ENCODE measurements around the gene FUS.

Gene FUS

DNA sequence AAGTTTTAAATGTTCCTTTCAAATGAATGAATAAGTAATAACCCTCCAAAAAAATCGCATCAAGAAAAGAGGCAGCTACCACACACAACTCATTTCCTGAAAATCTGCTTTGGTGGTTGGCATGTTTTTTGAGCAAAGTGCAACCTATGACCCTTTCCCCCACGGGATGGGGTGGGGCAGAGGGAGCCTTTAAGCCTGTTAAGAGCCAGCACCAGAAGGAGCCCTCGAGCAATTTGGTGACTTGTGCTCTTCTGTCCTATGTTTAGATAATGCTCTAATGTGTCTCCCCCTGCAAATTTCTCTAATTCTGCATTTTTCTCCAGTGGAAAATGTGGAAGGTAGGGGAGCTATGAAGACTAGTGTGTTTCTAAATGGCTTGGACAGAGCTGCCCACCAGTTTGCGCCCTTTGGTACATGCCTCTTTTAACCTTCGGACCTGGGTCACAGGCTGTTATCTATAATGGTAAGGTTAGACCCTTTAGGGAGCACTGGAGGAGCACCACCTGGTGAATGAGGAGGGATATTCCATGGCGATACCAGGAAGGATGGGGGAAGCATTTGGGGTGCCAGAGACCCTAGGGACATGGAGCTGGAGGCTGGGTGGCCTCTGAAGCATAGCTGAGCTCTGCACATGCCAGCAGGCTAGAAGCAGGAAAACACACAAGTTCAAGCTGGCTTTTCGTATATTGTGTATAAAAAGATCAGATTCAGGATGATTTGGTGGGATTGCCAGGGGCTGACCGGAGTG, 21.1 kb downstream of the FUS start:
- peak overlapping the region; percentile 77 for H3K4me3 ChIP-seq (ENCODE audit: low read depth, low read length)
- TF ChIP-seq, protein P1, sequence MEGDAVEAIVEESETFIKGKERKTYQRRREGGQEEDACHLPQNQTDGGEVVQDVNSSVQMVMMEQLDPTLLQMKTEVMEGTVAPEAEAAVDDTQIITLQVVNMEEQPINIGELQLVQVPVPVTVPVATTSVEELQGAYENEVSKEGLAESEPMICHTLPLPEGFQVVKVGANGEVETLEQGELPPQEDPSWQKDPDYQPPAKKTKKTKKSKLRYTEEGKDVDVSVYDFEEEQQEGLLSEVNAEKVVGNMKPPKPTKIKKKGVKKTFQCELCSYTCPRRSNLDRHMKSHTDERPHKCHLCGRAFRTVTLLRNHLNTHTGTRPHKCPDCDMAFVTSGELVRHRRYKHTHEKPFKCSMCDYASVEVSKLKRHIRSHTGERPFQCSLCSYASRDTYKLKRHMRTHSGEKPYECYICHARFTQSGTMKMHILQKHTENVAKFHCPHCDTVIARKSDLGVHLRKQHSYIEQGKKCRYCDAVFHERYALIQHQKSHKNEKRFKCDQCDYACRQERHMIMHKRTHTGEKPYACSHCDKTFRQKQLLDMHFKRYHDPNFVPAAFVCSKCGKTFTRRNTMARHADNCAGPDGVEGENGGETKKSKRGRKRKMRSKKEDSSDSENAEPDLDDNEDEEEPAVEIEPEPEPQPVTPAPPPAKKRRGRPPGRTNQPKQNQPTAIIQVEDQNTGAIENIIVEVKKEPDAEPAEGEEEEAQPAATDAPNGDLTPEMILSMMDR (IDR thresholded peaks at IDR 0.05; ENCODE audit: insufficient read depth, low read depth, low read length, missing control alignments) = peak; percentile 19
- peak; percentile 53 for DNase-seq (ENCODE audit: low read depth)

DNA sequence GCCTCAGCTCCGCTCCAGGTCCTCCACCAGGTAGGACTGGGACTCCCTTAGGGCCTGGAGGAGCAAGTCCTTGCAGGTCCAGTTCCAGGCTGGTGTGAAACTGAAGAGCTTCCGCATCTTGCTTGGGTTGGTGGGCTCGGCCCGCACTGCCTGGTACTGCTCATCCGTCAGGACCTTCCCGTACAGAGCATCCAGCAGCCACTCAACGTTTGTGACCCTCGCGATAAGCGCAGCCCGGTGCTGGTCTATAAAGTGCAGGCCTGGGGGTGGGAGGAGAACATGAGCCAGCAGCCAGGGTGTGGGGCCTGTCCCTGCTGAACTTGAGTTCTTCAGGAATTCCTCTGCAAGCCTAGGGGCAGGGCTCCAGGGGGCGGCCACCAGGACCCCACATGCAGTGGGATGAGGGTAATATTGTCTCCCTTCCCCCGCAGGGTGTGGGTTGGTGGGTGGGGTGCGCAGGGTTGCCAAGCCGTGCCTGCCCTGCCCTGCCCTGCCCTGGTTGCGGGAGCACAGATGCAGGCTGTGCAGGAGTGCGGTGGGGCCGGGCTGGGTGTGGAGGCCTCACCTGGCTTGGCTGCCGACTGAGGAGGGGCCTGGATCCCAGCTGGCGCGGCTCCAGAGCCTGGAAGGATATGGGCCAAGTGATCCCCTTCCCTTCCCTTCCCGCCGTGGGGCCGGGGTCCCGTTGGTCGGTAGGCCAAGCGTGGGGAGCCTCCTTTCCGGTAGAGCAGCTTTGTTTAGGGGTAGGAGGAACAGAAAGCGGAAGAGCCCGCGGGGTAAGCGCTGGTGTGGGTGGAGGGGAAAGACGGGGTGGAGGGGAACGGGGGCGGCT, 21.9 kb downstream of the FUS start:
- TF ChIP-seq, protein P1 (IDR thresholded peaks at IDR 0.05; ENCODE audit: insufficient read depth, low read depth, low read length, missing control alignments) = no peak
- H3K4me3 ChIP-seq (ENCODE audit: low read depth, low read length) = peak overlapping the region; percentile 77
- peak; percentile 71 for DNase-seq (ENCODE audit: low read depth)

DNA sequence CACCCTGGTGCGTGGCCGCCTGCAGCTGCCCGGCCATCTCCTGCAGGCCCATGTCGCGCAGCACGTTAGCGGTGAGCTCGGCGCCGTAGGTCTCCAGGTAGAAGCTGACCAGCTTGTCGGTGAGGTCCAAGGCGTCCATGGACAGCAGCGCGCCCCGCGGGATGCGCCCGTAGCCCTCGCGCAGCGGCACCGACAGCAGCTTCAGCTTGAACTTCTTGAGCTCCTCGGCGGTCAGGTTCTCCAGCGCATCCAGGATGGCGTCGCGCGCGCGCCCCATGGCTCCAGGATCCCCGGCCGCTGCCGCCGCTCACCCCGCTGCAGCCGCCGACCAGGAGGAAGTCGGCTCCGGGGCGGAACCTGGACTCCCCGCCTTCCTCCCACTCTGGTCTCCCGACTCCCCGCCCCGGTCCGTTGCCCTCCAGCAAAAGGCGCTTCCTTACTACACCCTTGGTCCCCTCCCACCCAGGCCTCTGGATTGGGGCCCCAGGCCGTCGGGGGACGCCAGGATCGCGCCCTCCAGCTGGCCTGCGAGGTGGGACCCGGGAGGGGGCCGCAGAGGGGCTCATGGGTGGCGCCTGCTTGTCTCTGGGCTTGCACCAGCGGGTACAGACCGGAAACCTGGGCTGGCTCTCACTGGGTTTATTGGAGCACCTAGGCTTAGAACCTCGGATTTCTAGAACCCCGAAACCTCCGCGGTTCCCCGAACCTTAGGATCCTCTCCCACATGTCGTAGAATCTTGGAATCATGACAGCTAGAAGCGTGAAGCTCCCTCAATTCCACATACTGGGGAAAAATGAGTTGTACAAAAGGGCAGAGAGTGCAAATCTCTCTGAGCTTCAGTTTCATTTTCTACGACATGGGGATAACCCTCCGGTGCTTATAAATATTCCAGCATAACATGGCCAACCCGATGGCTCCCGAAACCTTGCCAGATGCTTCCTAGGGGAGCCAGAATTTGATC, 22.8 kb downstream of the FUS start, which contains the start of gene PYCARD:
Gene PYCARD (minus strand): TSS at position 347 of the 962 bp plus-strand sequence. CDS start 70 bp downstream, at position 277.
- TF ChIP-seq, protein P1 (IDR thresholded peaks at IDR 0.05; ENCODE audit: insufficient read depth, low read depth, low read length, missing control alignments) = no peak
- peak within 1 kb of the TSS; percentile 77 for H3K4me3 ChIP-seq (ENCODE audit: low read depth, low read length)
- DNase-seq (ENCODE audit: low read depth) = peak; percentile 61

DNA sequence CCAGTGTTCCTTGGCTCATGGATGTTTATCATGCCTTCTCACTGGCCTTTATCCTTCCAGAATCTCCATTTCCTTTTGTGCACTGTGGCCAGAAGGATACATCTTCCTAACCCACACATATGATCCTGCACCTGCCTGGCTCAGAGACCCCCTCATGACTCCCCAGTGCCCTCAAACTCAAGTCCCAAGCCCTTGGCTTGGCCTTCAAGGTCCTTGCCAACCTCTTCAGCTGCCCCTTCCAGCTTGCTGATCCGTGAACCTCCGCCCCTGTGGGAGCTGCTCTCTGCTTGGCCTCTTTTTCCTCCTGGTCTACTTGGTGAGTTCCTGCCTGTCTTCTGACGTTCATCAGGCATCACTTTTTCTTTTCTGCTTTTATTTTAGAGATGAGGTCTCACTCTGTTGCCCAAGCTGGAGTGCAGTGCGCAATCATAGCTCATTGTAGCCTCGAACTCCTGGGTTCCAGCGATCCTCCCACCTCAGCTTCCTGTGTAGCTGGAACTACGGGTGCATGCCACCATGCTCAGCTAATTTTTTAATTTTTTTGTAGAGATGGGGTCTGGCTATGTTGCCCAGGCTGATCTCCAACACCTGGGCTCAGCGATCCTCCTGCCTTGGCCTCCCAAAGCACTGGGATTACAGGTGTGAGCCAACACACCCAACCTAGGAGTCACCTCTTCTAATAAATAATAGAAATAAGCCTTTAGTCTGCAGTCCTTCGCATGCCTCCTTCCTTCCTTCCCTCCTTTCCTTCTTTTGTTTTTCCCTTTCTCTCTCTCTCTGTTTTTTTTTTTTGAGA, 25.1 kb downstream of the FUS start:
- TF ChIP-seq, protein P1 (IDR thresholded peaks at IDR 0.05; ENCODE audit: insufficient read depth, low read depth, low read length, missing control alignments) = no peak
- no peak overlapping the region for H3K4me3 ChIP-seq (ENCODE audit: low read depth, low read length)
- DNase-seq (ENCODE audit: low read depth) = no peak

DNA sequence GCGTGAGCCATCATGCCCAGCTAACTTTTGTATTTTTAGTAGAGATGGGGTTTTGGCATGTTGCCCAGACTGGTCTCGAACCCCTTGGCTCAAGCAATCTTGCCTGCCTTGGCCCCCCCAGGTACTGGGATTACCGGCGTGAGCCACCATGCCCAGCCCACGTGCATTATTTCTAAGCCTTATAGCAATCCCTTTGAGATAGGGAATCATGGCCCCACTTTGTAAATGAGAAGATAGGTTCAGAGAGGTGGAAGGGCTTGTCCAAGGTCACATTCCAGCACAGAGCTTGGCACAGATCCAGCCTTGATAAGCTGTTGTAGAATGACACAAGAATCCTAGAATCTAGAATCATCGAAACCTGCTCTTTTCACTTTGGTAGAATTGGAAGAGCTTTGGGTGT, 26.8 kb downstream of the FUS start:
- TF ChIP-seq, protein P1 (IDR thresholded peaks at IDR 0.05; ENCODE audit: insufficient read depth, low read depth, low read length, missing control alignments) = no peak
- H3K4me3 ChIP-seq (ENCODE audit: low read depth, low read length) = no peak overlapping the region
- DNase-seq (ENCODE audit: low read depth) = no peak
